Adrenal gland (tissue), 12 donors: ENCODE results near the gene SEMG1. TPM values are rescaled to one million over a fixed set of nuclear protein-coding genes. Genes with fewer than 3 reads are reported as not detected.

ENCODE experiments used
- DNase-seq, 7 donors: peaks; one replicate each; pipeline ENCODE4 v3.0.0-alpha.2; 2019 to 2020
- H3K27ac ChIP-seq, 5 donors: fragments of 200-600 bp; sonication (generic) in 4 of 5; 1 replicate in 3 of 5; 2 replicates in 2 of 5; pipeline versions ENCODE4 v1.5.1 to v1.8.0; 2016 to 2020; ENCODE audit warnings: mild to moderate bottlenecking in 1 of 5
- H3K27me3 ChIP-seq: fragments of 200-600 bp; 2 replicates; pipeline ENCODE4 v1.8.0; 2021
- H3K36me3 ChIP-seq, 2 donors: fragments of 200-600 bp; replicated peaks in 1 of 2; 1 replicate in 1 of 2; 2 replicates in 1 of 2; pipeline versions ENCODE4 v1.5.1 to v1.8.0; 2018 to 2022
- H3K4me1 ChIP-seq, 2 donors: fragments of 200-600 bp; replicated peaks in 1 of 2; 1 replicate in 1 of 2; 2 replicates in 1 of 2; pipeline versions ENCODE4 v1.5.1 to v1.8.0; 2018 to 2021
- H3K4me3 ChIP-seq, 4 donors: fragments of 200-600 bp; sonication (generic) in 3 of 4; one replicate each; pipeline ENCODE4 v1.5.1; 2016 to 2018
- H3K9me3 ChIP-seq, 3 donors: fragments of 200-600 bp; sonication (generic) in 1 of 3; replicated peaks in 1 of 3; 1 replicate in 2 of 3; 2 replicates in 1 of 3; pipeline versions ENCODE4 v1.5.1 to v1.8.0; 2016 to 2021
- POLR2A ChIP-seq, 2 donors: fragments of 450-650 bp; IDR thresholded peaks; one replicate each; pipeline ENCODE4 v1.6.1; 2017; ENCODE audit warnings: antibody characterized with exemption in 2 of 2, mild to moderate bottlenecking in 2 of 2, moderate library complexity in 1 of 2
- WGBS, 4 donors: extraction: QIAGEN DNeasy Blood & Tissue Kit in 2 of 4; methylation state at CpG; one replicate each; pipeline versions ENCODE4 v1.1.5 to v1.1.7; 2013 to 2017; 5-methylcytosine and 5-hydroxymethylcytosine counted together
- intact Hi-C, 2 donors: fragments of 100-400 bp; cut with DNase I; formaldehyde crosslinking; loops; one replicate each; pipeline versions ENCODE4 v1.14.1 to v1.15.0; 2022 to 2023
- polyA plus RNA-seq, 3 donors: library from polyadenylated mRNA; stranded (reverse); fragments of 200-250 nt in 2 of 3; fragments of 350-450 nt in 1 of 3; fragmentation: Illumina TruSeq in 1 of 3; extraction: RNeasy Lipid Tissue Mini Kit (QIAGEN cat#74804) in 1 of 3; gene quantifications; one replicate each; pipeline ENCODE4 v1.2.3, GENCODE V29; 2013 to 2014
- total RNA-seq, 9 donors: library from RNA; depleted of rRNA in 4 of 9; stranded (reverse); fragments of >200 nt in 4 of 9; fragments of 120-200 nt in 1 of 9; fragmentation: NEBNext Ultra II Directional in 1 of 9; extraction: Animal tissue kit (Norgen Biotek cat#: 25700) in 1 of 9; gene quantifications; one replicate each; pipeline versions ENCODE4 v1.1.0 to v1.2.4, GENCODE V29; 2013 to 2023
- TF ChIP-seq, protein P1 (sequence below), 6 experiments: fragments of 450-650 bp in 4 of 6; fragments of 200-600 bp in 2 of 6; sonication (generic) in 1 of 6; IDR thresholded peaks; 1 replicate in 5 of 6; 2 replicates in 1 of 6; pipeline versions ENCODE4 v1.5.1 to v1.8.0; 2016 to 2021; ENCODE audit warnings: antibody characterized with exemption in 6 of 6, mild to moderate bottlenecking in 2 of 6, moderate library complexity in 1 of 6
- donor health status: healthy with polysubstance abuse.
- donor health status: Bipolar disorder and iron deficiency.
- donor health status: DM: yes; HTN: yes; CAD: no.
- donor health status: DM: no; HTN: no; CAD: no.
- donor health status: DM: no; HTN: no; CAD: no.
- donor health status: DM: yes; HTN: yes; CAD: no.

Gene SEMG1
- total and polyA plus RNA-seq, 12 donors: 0.15 TPM; not detected in 11

DNA sequence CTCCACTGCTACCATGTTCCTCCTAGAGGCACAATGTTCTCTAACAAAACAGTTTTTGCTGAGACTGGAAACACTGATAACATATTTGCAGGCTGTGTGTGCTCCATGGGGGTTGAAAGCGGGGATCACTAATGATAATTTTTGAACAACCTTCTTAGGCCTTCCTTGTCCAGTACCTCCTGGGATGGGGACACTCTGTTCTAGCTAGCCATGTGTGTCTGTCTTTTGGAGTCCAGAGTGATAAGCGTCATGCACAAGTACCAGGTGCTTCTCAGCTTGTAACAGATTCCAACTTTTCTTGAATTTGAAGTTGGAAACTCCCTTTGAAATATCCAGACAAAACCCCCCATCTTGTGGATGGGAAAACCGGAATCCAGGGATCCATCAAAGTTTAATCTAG is 17.0 kb upstream of the SEMG1 start:
- Histone ChIP-seq H3K36me3 (no peaks in the 10 kb centered on the region), H3K4me1 (no peaks in the 10 kb centered on the region), H3K9me3 (no peaks in the 10 kb centered on the region), H3K4me3 (no peak overlapping the region), H3K27ac (no peak overlapping the region), H3K27me3 (peaks cover 5% of the 10 kb centered on the region)
- no peak for TF ChIP-seq POLR2A (IDR thresholded peaks at IDR 0.05)
- TF ChIP-seq, protein P1, sequence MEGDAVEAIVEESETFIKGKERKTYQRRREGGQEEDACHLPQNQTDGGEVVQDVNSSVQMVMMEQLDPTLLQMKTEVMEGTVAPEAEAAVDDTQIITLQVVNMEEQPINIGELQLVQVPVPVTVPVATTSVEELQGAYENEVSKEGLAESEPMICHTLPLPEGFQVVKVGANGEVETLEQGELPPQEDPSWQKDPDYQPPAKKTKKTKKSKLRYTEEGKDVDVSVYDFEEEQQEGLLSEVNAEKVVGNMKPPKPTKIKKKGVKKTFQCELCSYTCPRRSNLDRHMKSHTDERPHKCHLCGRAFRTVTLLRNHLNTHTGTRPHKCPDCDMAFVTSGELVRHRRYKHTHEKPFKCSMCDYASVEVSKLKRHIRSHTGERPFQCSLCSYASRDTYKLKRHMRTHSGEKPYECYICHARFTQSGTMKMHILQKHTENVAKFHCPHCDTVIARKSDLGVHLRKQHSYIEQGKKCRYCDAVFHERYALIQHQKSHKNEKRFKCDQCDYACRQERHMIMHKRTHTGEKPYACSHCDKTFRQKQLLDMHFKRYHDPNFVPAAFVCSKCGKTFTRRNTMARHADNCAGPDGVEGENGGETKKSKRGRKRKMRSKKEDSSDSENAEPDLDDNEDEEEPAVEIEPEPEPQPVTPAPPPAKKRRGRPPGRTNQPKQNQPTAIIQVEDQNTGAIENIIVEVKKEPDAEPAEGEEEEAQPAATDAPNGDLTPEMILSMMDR (IDR thresholded peaks at IDR 0.05): no peak
- 77 to 89% (median 87%) methylated on average over 3 of the region's 3 CpGs for WGBS, 4 donors
- intact Hi-C loops: no loop called here
- no peak for DNase-seq

DNA sequence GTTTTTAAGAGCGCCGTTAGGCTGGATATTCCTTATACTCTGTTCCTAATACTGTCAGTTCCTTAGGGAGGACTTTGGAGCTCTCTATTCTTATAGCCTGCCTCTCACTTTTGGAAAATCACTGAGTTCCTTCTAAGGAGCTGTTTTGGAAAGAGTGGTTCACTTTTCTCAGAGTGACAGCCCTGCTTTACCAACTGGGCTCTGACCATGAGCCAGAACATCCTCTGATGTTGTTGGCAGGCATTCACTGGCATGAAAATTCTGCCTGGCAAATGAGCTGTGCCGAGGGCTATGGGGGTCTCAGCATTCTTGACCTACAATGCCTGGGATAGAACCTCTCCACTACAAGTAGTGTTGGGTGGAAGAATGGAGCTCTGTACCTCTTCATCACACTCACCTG is 14.9 kb upstream of the SEMG1 start:
- Histone ChIP-seq H3K9me3 (no peaks in the 10 kb centered on the region), H3K27me3 (no peaks in the 10 kb centered on the region), H3K4me1 (no peaks in the 10 kb centered on the region), H3K27ac (no peak overlapping the region), H3K4me3 (no peak overlapping the region), H3K36me3 (no peaks in the 10 kb centered on the region)
- 81 to 91% (median 83%) methylated on average over 3 of the region's 3 CpGs for WGBS, 4 donors
- TF ChIP-seq, protein P1 (IDR thresholded peaks at IDR 0.05): no peak
- no peak for TF ChIP-seq POLR2A (IDR thresholded peaks at IDR 0.05)
- no peak for DNase-seq
- intact Hi-C loops: no loop called here

DNA sequence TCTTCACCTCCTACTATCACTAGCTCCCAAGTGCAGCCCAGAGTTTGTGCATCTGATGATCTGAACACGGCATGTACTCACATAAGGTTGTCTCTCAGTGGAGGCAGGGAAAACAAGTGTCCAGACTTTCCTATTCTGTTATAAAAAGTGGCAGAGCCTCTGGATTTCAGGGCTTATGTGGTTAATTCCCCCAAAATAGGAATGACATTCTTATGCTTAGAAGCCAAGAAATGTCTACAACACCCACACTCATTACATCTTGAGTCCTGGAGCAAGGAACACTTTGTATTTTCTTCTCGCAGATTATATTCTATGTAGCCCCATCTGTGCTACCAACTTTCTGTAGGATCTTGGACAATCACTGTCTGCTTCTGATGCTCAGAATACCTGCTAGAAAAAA is 13.5 kb upstream of the SEMG1 start:
- no peak for TF ChIP-seq POLR2A (IDR thresholded peaks at IDR 0.05)
- TF ChIP-seq, protein P1 (IDR thresholded peaks at IDR 0.05): no peak
- 78 to 93% (median 87%) methylated on average over 2 of the region's 2 CpGs for WGBS, 4 donors
- Histone ChIP-seq H3K9me3 (no peaks in the 10 kb centered on the region), H3K27me3 (no peaks in the 10 kb centered on the region), H3K27ac (no peak overlapping the region), H3K36me3 (no peaks in the 10 kb centered on the region), H3K4me3 (no peak overlapping the region), H3K4me1 (no peaks in the 10 kb centered on the region)
- intact Hi-C loops: no loop called here
- DNase-seq: no peak

GRCh38 chr20:45209924-45210323 is 3.1 kb downstream of the SEMG1 start:
- intact Hi-C loops: no loop called here
- Histone ChIP-seq H3K27me3 (peaks cover 20% of the 10 kb centered on the region), H3K4me3 (no peak overlapping the region), H3K9me3 (no peaks in the 10 kb centered on the region), H3K27ac (no peak overlapping the region), H3K4me1 (no peaks in the 10 kb centered on the region), H3K36me3 (no peaks in the 10 kb centered on the region)
- DNase-seq: no peak
- 89 to 91% (median 90%) methylated on average over 1 of the region's 1 CpG for WGBS, 4 donors
- no peak for TF ChIP-seq POLR2A (IDR thresholded peaks at IDR 0.05)
- TF ChIP-seq, protein P1 (IDR thresholded peaks at IDR 0.05): no peak
